ENCODE measurements around the gene TEX22.

TEX22 gene

DNA sequence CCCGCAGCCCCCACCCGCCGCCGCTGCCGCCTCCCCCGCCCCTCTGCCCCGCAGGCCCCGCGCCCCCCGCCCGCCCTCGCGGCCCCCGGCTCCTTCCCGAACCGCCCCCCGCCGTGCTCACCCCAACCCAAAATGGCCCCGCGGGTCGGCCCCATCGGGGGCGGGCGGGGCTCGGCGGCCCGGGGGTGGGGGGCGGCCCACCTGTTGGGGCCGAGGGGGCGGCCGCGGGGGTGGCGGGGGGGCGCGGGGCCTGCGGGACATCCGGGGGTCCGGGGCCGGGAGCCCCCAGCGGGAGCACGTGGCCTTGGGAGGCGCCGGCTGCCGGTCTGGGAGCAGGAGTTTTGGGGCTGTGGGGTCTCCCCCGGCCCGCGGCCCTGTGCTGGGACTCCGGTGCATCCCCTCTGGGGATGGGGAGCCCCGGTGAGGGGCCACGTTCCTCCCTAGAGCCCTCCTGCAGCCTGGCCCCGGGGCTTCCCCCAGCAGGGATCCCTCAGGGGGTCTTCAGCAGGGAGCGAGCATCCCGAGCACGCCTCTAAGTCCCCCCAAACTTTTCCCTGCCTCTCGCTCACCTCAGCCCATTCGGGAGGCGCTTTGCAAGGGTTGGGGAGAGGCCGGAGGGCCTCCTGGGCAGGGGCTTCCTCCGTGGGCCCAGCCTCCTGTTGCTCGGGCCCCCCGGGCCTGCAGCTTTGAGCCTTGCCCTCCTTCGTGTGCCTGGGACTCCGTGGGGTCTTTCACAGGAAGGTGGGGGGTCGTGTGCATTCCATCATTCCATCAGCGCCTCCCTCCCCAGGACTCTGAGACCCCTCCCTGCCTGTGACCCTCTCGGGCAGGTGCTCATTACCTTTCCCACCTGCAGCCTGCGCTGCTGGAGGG is 22.0 kb downstream of the TEX22 start (continued):
- TF ChIP-seq ZNF155 (tag by site-specific recombination; IDR thresholded peaks at IDR 0.05) (no peak), ZNF423 (tag by site-specific recombination; IDR thresholded peaks at IDR 0.05) (no peak), ZNF266 (tag by site-specific recombination; IDR thresholded peaks at IDR 0.05; ENCODE audit: low read depth) (no peak), ZNF16 (tag by site-specific recombination; IDR thresholded peaks at IDR 0.05; ENCODE audit: low read depth) (no peak), ZNF184 (tag by site-specific recombination; IDR thresholded peaks at IDR 0.05) (no peak), ZNF518A (tag by site-specific recombination; conservative IDR thresholded peaks at IDR 0.05; ENCODE audit: low read depth) (no peak), KLF7 (tag by site-specific recombination; IDR thresholded peaks at IDR 0.05; ENCODE audit: borderline replicate concordance) (no peak), ZBTB8A (tag by site-specific recombination; IDR thresholded peaks at IDR 0.05) (peak; percentile 31; the same call in 1 of the 2 replicates), ZNF544 (tag by site-specific recombination; IDR thresholded peaks at IDR 0.05) (no peak), ZNF747 (tag by site-specific recombination; IDR thresholded peaks at IDR 0.05) (no peak), ZNF830 (tag by site-specific recombination; IDR thresholded peaks at IDR 0.05; ENCODE audit: low read depth) (no peak), ZNF654 (tag by site-specific recombination; IDR thresholded peaks at IDR 0.05; ENCODE audit: low read depth) (no peak), TRIM28 (IDR thresholded peaks at IDR 0.05; ENCODE audit: borderline replicate concordance, low read length) (no peak), ZNF311 (tag by site-specific recombination; IDR thresholded peaks at IDR 0.05; ENCODE audit: borderline replicate concordance) (no peak), SCRT2 (tag by site-specific recombination; IDR thresholded peaks at IDR 0.05) (peak; percentile 81), GLIS1 (tag by site-specific recombination; IDR thresholded peaks at IDR 0.05) (peak; percentile 100), ZFP69B (tag by site-specific recombination; IDR thresholded peaks at IDR 0.05) (no peak), ZNF596 (tag by site-specific recombination; IDR thresholded peaks at IDR 0.05) (no peak), ZNF561 (tag by site-specific recombination; IDR thresholded peaks at IDR 0.05; ENCODE audit: borderline replicate concordance) (no peak), ZNF223 (tag by site-specific recombination; IDR thresholded peaks at IDR 0.05) (no peak), ZNF214 (tag by site-specific recombination; IDR thresholded peaks at IDR 0.05; ENCODE audit: borderline replicate concordance) (no peak), ZNF660 (tag by site-specific recombination; IDR thresholded peaks at IDR 0.05) (no peak), KLF17 (tag by site-specific recombination; IDR thresholded peaks at IDR 0.05) (no peak)
- TF ChIP-seq, protein P1, sequence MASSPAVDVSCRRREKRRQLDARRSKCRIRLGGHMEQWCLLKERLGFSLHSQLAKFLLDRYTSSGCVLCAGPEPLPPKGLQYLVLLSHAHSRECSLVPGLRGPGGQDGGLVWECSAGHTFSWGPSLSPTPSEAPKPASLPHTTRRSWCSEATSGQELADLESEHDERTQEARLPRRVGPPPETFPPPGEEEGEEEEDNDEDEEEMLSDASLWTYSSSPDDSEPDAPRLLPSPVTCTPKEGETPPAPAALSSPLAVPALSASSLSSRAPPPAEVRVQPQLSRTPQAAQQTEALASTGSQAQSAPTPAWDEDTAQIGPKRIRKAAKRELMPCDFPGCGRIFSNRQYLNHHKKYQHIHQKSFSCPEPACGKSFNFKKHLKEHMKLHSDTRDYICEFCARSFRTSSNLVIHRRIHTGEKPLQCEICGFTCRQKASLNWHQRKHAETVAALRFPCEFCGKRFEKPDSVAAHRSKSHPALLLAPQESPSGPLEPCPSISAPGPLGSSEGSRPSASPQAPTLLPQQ (tag by site-specific recombination; IDR thresholded peaks at IDR 0.05), result no peak
- TF ChIP-seq, protein P2, sequence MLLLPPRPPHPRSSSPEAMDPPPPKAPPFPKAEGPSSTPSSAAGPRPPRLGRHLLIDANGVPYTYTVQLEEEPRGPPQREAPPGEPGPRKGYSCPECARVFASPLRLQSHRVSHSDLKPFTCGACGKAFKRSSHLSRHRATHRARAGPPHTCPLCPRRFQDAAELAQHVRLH (tag by site-specific recombination; IDR thresholded peaks at IDR 0.05), result no peak
- TF ChIP-seq, protein P3, sequence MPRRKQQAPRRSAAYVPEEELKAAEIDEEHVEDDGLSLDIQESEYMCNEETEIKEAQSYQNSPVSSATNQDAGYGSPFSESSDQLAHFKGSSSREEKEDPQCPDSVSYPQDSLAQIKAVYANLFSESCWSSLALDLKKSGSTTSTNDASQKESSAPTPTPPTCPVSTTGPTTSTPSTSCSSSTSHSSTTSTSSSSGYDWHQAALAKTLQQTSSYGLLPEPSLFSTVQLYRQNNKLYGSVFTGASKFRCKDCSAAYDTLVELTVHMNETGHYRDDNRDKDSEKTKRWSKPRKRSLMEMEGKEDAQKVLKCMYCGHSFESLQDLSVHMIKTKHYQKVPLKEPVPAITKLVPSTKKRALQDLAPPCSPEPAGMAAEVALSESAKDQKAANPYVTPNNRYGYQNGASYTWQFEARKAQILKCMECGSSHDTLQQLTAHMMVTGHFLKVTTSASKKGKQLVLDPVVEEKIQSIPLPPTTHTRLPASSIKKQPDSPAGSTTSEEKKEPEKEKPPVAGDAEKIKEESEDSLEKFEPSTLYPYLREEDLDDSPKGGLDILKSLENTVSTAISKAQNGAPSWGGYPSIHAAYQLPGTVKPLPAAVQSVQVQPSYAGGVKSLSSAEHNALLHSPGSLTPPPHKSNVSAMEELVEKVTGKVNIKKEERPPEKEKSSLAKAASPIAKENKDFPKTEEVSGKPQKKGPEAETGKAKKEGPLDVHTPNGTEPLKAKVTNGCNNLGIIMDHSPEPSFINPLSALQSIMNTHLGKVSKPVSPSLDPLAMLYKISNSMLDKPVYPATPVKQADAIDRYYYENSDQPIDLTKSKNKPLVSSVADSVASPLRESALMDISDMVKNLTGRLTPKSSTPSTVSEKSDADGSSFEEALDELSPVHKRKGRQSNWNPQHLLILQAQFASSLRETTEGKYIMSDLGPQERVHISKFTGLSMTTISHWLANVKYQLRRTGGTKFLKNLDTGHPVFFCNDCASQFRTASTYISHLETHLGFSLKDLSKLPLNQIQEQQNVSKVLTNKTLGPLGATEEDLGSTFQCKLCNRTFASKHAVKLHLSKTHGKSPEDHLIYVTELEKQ (tag by site-specific recombination; IDR thresholded peaks at IDR 0.05; ENCODE audit: borderline replicate concordance), result no peak
